ENCODE measurements around the gene ACMSD. TPM values are rescaled to one million over a fixed set of nuclear protein-coding genes. Genes with fewer than 3 reads are reported as not detected.

The ACMSD gene
- polyA plus RNA-seq, 1 experiment, result not detected

DNA sequence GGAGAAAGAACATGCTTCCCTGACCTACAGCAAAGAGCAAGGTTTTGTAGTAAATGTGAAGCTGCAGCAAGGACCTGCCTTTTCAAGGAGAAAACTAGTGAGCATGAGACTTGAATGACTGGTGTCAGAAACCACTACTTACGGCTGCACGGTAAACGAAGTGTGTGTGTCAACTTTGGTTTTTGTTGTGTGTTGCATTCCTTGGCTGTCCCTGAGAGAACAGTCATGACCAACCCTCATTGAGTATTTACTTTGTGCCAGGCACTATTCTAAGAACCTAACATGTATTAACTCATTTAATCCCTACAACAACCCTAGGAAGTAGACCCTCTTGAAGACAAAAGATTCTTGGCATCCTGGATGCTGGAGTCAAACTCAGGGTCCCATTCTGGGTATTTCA lies 22.8 kb downstream of the ACMSD start:
- Histone ChIP-seq H3K9me3 (ENCODE audit: control insufficient read depth, insufficient read depth, low read length) (no peaks in the 10 kb centered on the region; the same call in 1 of the 2 replicates), H3K27me3 (ENCODE audit: control insufficient read depth, insufficient read depth, low read length) (no peaks in the 10 kb centered on the region), H3K4me3 (ENCODE audit: low read depth, low read length) (no peak overlapping the region), H3K27ac (ENCODE audit: low read depth, low read length) (no peak overlapping the region)
- DNase-seq (ENCODE audit: low read depth, low spot score), result no peak
- no peak for TF ChIP-seq CTCF (IDR thresholded peaks at IDR 0.05; ENCODE audit: low read depth, low read length)
- ChIA-PET POLR2A (no interaction called here), CTCF (interaction anchor here (0.6 kb wide), 1 partner anchor 415 kb away, joined by 3 read pairs; no protein-coding TSS in a partner anchor)

DNA sequence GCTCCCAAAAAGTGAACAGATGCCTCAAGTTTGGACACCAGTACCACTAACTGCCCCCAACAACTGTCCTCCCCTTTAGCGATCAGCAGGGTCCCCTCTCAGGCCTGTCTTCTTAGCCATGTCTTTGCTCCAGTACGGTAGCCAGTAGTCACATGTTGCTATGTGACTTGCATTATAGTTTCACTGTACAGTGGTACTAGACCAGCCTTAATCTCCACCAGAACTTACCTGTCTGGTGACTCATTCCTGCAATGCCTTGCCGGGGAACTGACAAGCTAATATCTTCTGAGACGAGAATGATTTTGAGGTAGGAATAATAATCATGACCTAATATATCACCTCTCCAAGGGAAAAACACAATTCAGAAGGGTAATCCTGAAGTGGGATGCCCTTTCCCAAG lies 23.7 kb downstream of the ACMSD start:
- POLR2A ChIA-PET, result no interaction called here
- CTCF ChIA-PET, result no interaction called here
- no peak for DNase-seq (ENCODE audit: low read depth, low spot score)
- no peaks in the 10 kb centered on the region; the same call in 1 of the 2 replicates for H3K9me3 ChIP-seq (ENCODE audit: control insufficient read depth, insufficient read depth, low read length)
- TF ChIP-seq CTCF (IDR thresholded peaks at IDR 0.05; ENCODE audit: low read depth, low read length), result no peak
- no peak overlapping the region for H3K4me3 ChIP-seq (ENCODE audit: low read depth, low read length)
- no peak overlapping the region for H3K27ac ChIP-seq (ENCODE audit: low read depth, low read length)
- no peaks in the 10 kb centered on the region for H3K27me3 ChIP-seq (ENCODE audit: control insufficient read depth, insufficient read depth, low read length)

DNA sequence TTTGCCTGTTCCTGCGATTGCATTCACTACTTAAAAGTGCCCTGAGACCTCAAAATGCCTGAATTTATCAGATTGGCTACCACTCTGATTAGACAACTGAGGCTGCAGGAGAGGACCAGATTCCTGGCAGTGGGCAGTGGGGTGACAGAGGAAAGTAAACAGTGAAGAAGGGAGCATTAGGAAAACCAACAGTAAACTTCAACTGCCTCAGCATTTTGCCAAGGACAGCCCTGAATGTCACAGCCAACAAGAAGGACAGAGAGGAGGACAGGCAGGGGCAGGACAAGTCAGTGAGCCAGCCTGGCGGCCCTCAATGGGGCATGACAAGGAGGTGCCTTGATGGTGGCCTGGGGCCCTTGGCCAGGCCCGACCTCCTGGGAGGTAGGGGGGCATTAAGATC lies 24.3 kb downstream of the ACMSD start:
- CTCF ChIA-PET, result no interaction called here

DNA sequence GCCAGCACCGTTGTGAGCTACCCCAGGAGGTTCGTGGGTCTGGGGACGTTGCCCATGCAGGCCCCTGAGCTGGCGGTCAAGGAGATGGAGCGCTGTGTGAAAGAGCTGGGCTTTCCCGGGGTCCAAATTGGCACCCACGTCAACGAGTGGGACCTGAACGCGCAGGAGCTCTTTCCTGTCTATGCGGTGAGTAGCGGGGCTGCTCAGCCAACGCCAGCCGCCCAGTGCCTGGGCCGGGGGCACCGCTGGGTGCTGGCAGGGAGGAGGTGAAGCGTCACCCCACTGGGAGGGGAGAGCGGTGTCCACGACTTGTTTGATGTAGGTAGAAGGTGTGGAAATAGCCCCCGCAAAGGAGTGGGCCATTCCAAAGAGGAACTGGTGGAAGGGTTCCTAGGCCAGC lies 25.0 kb downstream of the ACMSD start:
- CTCF ChIA-PET, result no interaction called here
- no peak for DNase-seq (ENCODE audit: low read depth, low spot score)
- Histone ChIP-seq H3K9me3 (ENCODE audit: control insufficient read depth, insufficient read depth, low read length) (no peaks in the 10 kb centered on the region; the same call in 1 of the 2 replicates), H3K4me3 (ENCODE audit: low read depth, low read length) (no peak overlapping the region), H3K27ac (ENCODE audit: low read depth, low read length) (no peak overlapping the region), H3K27me3 (ENCODE audit: control insufficient read depth, insufficient read depth, low read length) (no peaks in the 10 kb centered on the region)
- TF ChIP-seq CTCF (IDR thresholded peaks at IDR 0.05; ENCODE audit: low read depth, low read length), result no peak
- POLR2A ChIA-PET, result no interaction called here

More for the DNA sequence above, 24.3 kb downstream of the ACMSD start:
- no peak for DNase-seq (ENCODE audit: low read depth, low spot score)
- Histone ChIP-seq H3K27me3 (ENCODE audit: control insufficient read depth, insufficient read depth, low read length) (no peaks in the 10 kb centered on the region), H3K4me3 (ENCODE audit: low read depth, low read length) (no peak overlapping the region), H3K27ac (ENCODE audit: low read depth, low read length) (no peak overlapping the region), H3K9me3 (ENCODE audit: control insufficient read depth, insufficient read depth, low read length) (no peaks in the 10 kb centered on the region; the same call in 1 of the 2 replicates)
- POLR2A ChIA-PET, result no interaction called here
- TF ChIP-seq CTCF (IDR thresholded peaks at IDR 0.05; ENCODE audit: low read depth, low read length), result no peak

DNA sequence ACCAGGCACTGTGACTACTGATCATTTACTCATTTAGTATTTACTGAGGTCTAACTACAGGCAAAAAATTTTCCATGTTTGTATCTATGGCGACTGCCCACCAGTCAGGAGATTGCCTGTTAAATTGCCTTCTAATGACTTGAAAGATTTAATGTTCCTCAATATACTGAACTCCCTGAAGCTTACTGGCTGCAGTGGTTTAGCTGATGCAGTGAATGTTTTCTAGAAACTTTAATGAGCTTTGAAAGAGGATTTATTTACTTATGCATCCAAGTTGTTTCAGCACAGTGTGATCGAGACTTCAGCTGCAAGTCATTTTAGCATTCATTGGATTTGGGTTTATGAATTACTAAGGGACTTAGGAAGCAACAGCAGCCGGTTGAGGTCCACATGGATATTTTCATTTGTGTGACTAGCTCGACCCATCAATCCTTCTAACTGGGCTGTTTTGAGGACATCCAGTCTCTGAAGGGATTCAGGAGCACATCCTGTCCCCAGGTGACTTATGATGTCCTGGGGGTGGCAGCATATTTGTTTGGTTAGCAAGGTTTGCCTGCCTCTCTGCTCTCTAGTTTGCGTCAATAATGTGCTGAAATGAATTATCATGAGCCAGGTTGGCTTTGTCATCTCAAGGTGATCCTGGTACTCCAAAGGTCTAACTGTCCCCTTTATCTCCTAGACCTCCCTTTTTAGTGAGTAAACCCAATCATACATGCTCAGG lies 26.8 kb downstream of the ACMSD start:
- DNase-seq (ENCODE audit: low read depth, low spot score), result no peak
- Histone ChIP-seq H3K4me3 (ENCODE audit: low read depth, low read length) (no peak overlapping the region), H3K9me3 (ENCODE audit: control insufficient read depth, insufficient read depth, low read length) (no peaks in the 10 kb centered on the region; the same call in 1 of the 2 replicates), H3K27me3 (ENCODE audit: control insufficient read depth, insufficient read depth, low read length) (no peaks in the 10 kb centered on the region), H3K27ac (ENCODE audit: low read depth, low read length) (no peak overlapping the region)
- no peak for TF ChIP-seq CTCF (IDR thresholded peaks at IDR 0.05; ENCODE audit: low read depth, low read length)
- ChIA-PET POLR2A (no interaction called here), CTCF (no interaction called here)
